ENCODE results near the gene CMYA5.

CMYA5 gene

GRCh38 chr5:79712741-79713140 lies 23.1 kb downstream of the CMYA5 start:
- Histone ChIP-seq H3K4me3 (no peak overlapping the region), H3K9me3 (ENCODE audit: low read depth, low read length) (no peaks in the 10 kb centered on the region), H3K36me3 (ENCODE audit: insufficient read depth, low read length) (no peaks in the 10 kb centered on the region), H3K27ac (no peak overlapping the region), H3K9ac (ENCODE audit: insufficient read length) (no peak overlapping the region)
- TF ChIP-seq POLR2AphosphoS5 (IDR thresholded peaks at IDR 0.05; ENCODE audit: borderline replicate concordance, low read depth, low read length) (no peak), EZH2 (IDR thresholded peaks at IDR 0.05) (no peak), FOXP2 (optimal IDR thresholded peaks at IDR 0.05; ENCODE audit: control extremely low read depth, extremely low read length, insufficient read depth) (no peak)
- DNase-seq (ENCODE audit: low read depth, low spot score), result no peak

DNA sequence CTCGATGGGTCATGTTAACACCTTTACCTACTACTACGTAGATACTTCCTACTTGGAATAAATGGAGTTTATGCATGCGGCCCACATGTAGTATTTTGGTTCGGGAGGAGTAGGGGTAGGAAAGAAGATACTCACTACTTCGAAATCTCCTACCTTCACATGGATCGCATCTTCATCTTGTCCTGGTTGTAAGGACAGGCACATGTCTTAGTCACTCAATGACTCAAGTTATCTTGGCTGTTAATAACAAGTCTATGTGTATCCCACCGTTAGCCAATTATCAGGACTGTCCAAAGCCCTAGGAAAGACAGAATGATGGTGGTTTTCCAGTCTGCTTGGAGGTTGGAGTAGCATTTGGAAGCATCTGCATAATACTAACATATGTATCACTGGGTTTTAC lies 24.1 kb downstream of the CMYA5 start:
- H3K27ac ChIP-seq, result no peak overlapping the region
- no peaks in the 10 kb centered on the region for H3K9me3 ChIP-seq (ENCODE audit: low read depth, low read length)
- DNase-seq (ENCODE audit: low read depth, low spot score), result no peak
- H3K4me3 ChIP-seq, result no peak overlapping the region
- no peak for TF ChIP-seq EZH2 (IDR thresholded peaks at IDR 0.05)
- TF ChIP-seq POLR2AphosphoS5 (IDR thresholded peaks at IDR 0.05; ENCODE audit: borderline replicate concordance, low read depth, low read length), result no peak
- TF ChIP-seq FOXP2 (optimal IDR thresholded peaks at IDR 0.05; ENCODE audit: control extremely low read depth, extremely low read length, insufficient read depth), result no peak
- H3K36me3 ChIP-seq (ENCODE audit: insufficient read depth, low read length), result no peaks in the 10 kb centered on the region
- H3K9ac ChIP-seq (ENCODE audit: insufficient read length), result no peak overlapping the region

- TF ChIP-seq FOXP2 (optimal IDR thresholded peaks at IDR 0.05; ENCODE audit: control extremely low read depth, extremely low read length, insufficient read depth) (no peak), EZH2 (IDR thresholded peaks at IDR 0.05) (no peak), POLR2AphosphoS5 (IDR thresholded peaks at IDR 0.05; ENCODE audit: borderline replicate concordance, low read depth, low read length) (no peak)
- H3K9ac ChIP-seq (ENCODE audit: insufficient read length), result no peak overlapping the region
- peaks cover 17% of the 10 kb centered on the region; the same call in 1 of the 2 replicates for H3K9me3 ChIP-seq (ENCODE audit: low read depth, low read length)
- no peaks in the 10 kb centered on the region for H3K36me3 ChIP-seq (ENCODE audit: insufficient read depth, low read length)
- no peak overlapping the region for H3K4me3 ChIP-seq
- DNase-seq (ENCODE audit: low read depth, low spot score), result no peak
- H3K27ac ChIP-seq, result peak overlapping the region; percentile 28; the same call in 1 of the 2 replicates
Measured at GRCh38 chr5:79716839-79717238, 27.2 kb downstream of the CMYA5 start.

GRCh38 chr5:79720096-79720495 lies 30.5 kb downstream of the CMYA5 start:
- no peaks in the 10 kb centered on the region for H3K36me3 ChIP-seq (ENCODE audit: insufficient read depth, low read length)
- TF ChIP-seq FOXP2 (optimal IDR thresholded peaks at IDR 0.05; ENCODE audit: control extremely low read depth, extremely low read length, insufficient read depth) (no peak), POLR2AphosphoS5 (IDR thresholded peaks at IDR 0.05; ENCODE audit: borderline replicate concordance, low read depth, low read length) (no peak), EZH2 (IDR thresholded peaks at IDR 0.05) (no peak)
- H3K27ac ChIP-seq, result no peak overlapping the region
- H3K9me3 ChIP-seq (ENCODE audit: low read depth, low read length), result peaks cover 17% of the 10 kb centered on the region; the same call in 1 of the 2 replicates
- no peak overlapping the region for H3K9ac ChIP-seq (ENCODE audit: insufficient read length)
- no peak overlapping the region for H3K4me3 ChIP-seq
- no peak for DNase-seq (ENCODE audit: low read depth, low spot score)

DNA sequence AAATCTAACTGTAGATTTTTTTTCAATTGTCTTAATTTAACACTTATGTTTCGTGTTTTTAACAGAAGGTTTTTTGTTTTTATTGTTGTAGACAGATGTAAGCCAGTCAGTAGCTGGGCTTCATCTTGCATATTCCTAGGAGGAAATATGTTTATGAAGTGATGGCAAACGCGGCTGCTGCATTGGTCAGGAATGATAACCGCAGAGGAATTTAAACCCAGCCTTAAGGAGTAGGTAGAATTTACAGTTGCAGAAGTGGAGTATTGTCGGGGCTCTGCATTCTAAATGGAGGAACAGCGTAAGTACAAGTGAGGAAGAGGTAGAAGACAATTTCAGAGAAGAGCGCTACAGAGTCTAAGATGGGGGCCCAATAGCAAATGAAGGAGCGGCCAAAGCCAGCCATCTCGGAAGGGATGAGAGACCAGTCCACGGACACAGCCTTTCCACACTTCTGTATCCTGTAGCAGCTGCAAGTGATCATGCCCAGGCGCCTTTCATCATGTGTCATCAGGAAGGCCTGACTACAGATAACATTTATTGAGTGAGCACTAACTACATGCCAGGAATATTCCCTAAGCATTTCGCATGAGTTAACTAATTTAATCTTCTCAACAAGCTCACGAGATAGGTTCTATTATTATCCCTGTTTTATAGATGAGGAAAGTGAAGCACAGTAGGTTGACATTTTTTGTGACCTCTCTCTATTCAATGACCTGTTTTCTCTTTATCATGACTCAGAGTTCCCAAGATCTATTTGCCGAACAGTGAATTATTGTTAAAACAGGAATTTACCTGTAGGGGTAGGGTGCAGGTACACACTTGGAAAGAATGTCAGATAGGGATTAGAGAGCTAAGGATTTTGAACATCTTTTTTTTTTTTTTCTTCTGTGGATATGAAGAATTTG lies 38.1 kb downstream of the CMYA5 start:
- Histone ChIP-seq H3K9ac (ENCODE audit: insufficient read length) (no peak overlapping the region), H3K36me3 (ENCODE audit: insufficient read depth, low read length) (no peaks in the 10 kb centered on the region), H3K27ac (no peak overlapping the region), H3K4me3 (no peak overlapping the region), H3K9me3 (ENCODE audit: low read depth, low read length) (no peaks in the 10 kb centered on the region)
- no peak for DNase-seq (ENCODE audit: low read depth, low spot score)
- TF ChIP-seq FOXP2 (optimal IDR thresholded peaks at IDR 0.05; ENCODE audit: control extremely low read depth, extremely low read length, insufficient read depth) (no peak), EZH2 (IDR thresholded peaks at IDR 0.05) (no peak), POLR2AphosphoS5 (IDR thresholded peaks at IDR 0.05; ENCODE audit: borderline replicate concordance, low read depth, low read length) (no peak)

DNA sequence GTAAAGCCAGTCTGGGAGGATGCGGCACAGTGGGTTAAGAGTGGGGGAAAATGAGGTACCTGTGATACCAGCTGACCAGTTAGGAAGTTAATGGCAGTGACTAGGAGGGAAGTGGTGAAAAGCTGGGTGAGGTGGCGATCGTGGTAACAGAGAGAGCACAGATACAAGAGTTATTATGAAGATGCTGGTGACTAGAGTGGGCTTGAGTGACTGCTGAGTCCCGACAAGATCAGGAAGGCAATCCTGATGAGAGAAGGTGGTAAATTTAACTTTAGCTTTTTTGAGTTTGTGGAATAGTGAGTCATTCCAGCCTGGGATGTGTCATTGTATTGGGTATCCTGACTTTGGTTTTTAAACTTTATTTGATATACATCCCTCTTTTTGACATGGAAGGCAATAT lies 38.8 kb downstream of the CMYA5 start:
- H3K9me3 ChIP-seq (ENCODE audit: low read depth, low read length), result no peaks in the 10 kb centered on the region
- no peaks in the 10 kb centered on the region for H3K36me3 ChIP-seq (ENCODE audit: insufficient read depth, low read length)
- no peak overlapping the region for H3K27ac ChIP-seq
- TF ChIP-seq POLR2AphosphoS5 (IDR thresholded peaks at IDR 0.05; ENCODE audit: borderline replicate concordance, low read depth, low read length), result no peak
- no peak for TF ChIP-seq FOXP2 (optimal IDR thresholded peaks at IDR 0.05; ENCODE audit: control extremely low read depth, extremely low read length, insufficient read depth)
- TF ChIP-seq EZH2 (IDR thresholded peaks at IDR 0.05), result no peak
- DNase-seq (ENCODE audit: low read depth, low spot score), result no peak
- no peak overlapping the region for H3K4me3 ChIP-seq
- H3K9ac ChIP-seq (ENCODE audit: insufficient read length), result no peak overlapping the region

DNA sequence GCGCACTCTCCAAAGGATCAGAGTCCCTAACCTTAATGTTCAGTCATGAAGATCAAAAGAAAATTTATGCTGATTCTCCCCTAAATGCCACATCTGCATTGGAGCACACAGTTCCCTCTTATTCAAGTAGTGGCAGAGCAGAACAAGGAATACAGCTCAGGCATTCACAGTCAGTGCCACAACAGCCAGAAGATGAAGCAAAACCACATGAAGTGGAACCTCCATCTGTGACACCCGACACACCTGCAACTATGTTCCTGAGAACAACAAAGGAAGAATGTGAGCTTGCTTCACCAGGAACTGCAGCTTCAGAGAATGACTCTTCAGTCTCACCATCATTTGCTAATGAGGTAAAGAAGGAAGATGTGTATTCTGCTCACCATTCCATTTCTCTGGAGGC lies 40.0 kb downstream of the CMYA5 start:
- Histone ChIP-seq H3K36me3 (ENCODE audit: insufficient read depth, low read length) (no peaks in the 10 kb centered on the region), H3K27ac (no peak overlapping the region), H3K9me3 (ENCODE audit: low read depth, low read length) (no peaks in the 10 kb centered on the region), H3K4me3 (no peak overlapping the region), H3K9ac (ENCODE audit: insufficient read length) (no peak overlapping the region)
- TF ChIP-seq EZH2 (IDR thresholded peaks at IDR 0.05) (no peak), FOXP2 (optimal IDR thresholded peaks at IDR 0.05; ENCODE audit: control extremely low read depth, extremely low read length, insufficient read depth) (no peak), POLR2AphosphoS5 (IDR thresholded peaks at IDR 0.05; ENCODE audit: borderline replicate concordance, low read depth, low read length) (no peak)
- no peak for DNase-seq (ENCODE audit: low read depth, low spot score)

DNA sequence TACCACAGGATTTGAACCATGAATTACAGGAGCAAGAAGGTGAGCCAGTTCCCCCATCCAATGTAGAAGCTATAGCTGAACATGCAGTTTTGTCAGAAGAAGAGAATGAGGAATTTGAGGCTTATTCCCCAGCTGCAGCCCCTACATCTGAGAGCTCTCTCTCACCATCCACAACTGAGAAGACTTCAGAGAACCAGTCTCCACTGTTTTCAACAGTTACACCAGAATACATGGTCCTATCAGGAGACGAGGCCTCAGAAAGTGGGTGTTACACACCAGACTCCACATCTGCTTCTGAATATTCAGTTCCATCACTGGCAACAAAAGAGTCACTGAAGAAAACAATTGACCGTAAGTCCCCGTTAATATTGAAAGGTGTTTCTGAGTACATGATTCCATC lies 40.9 kb downstream of the CMYA5 start:
- DNase-seq (ENCODE audit: low read depth, low spot score), result no peak
- Histone ChIP-seq H3K9me3 (ENCODE audit: low read depth, low read length) (no peaks in the 10 kb centered on the region), H3K9ac (ENCODE audit: insufficient read length) (no peak overlapping the region), H3K4me3 (no peak overlapping the region), H3K27ac (no peak overlapping the region), H3K36me3 (ENCODE audit: insufficient read depth, low read length) (no peaks in the 10 kb centered on the region)
- TF ChIP-seq FOXP2 (optimal IDR thresholded peaks at IDR 0.05; ENCODE audit: control extremely low read depth, extremely low read length, insufficient read depth) (no peak), POLR2AphosphoS5 (IDR thresholded peaks at IDR 0.05; ENCODE audit: borderline replicate concordance, low read depth, low read length) (no peak), EZH2 (IDR thresholded peaks at IDR 0.05) (no peak)

Data from SK-N-MC (cell line).